ENCODE results near the gene PGM2L1.
"Not testable (repeated sequence)": the region's sequence is repeated elsewhere in the genome, so short reads cannot be mapped to it uniquely, and the experiment has no call there.

The PGM2L1 gene

GRCh38 chr11:74397501-74398243 lies 561 bp downstream of the PGM2L1 start:
- DNase-seq, result peak; percentile 15

DNA sequence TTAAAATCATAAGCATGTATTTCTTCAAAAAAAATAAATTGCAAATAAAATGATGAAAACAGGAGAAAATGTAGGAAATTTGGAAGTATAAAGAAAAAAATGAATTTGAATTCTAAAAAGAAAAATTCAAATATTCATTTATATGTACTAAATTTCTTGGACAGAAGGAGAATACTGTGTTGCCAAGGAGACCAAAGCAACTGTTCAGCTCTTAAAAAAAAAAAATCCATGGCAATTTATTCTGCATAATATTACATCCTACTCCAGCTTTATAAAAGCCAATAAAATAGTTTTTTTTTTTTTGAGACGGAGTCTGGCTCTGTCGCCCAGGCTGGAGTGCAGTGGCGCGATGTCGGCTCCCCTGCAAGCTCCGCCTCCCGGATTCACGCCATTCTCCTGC lies 6.0 kb downstream of the PGM2L1 start:
- no peak for DNase-seq

- DNase-seq, result no peak
Observed at GRCh38 chr11:74391193-74391592, 7.0 kb downstream of the PGM2L1 start.

GRCh38 chr11:74390697-74391096 lies 7.5 kb downstream of the PGM2L1 start:
- no peak for DNase-seq

- DNase-seq, result peak; percentile 53
Observed at GRCh38 chr11:74388678-74389327, 9.4 kb downstream of the PGM2L1 start.

DNA sequence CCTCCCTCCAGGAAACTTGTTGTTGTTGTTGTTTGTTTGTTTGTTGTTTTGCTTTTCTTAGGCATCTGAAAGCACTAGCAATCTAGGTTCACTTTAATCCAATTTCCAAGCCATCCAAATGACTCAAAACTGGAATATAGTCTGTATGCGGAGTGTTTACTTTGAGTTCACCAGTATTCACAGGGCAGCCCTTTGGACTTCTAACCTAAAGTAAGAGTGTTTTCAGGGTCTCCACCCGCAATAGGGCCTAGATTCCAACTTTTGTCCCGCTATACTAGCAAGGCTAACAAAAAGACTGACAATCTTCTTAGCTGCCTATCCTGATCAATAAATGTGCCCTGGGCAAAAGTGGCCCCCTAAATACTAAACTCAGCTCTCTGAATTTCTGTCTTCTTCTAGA lies 13.6 kb downstream of the PGM2L1 start:
- DNase-seq, result no peak

- DNase-seq, result no peak
Observed at GRCh38 chr11:74380746-74381439, 17.3 kb downstream of the PGM2L1 start.

DNA sequence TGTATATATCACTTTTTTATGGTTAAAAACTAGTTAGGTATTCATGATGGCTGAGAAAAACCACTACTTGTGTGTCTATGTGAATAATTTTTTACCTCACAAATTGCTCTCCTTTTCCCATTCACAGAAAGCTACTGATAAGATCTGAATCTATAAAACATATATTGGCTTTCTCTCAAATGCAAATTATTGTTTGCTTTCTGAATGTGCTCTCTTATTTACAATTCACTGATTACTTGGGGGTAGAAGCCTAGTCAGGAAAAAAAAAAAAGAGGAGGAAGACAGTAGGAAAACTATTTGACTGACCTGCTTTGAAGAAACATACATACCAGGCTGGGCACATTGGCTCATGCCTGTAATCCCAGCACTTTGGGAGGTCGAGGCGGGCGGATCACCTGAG lies 20.5 kb downstream of the PGM2L1 start:
- DNase-seq, result no peak

DNA sequence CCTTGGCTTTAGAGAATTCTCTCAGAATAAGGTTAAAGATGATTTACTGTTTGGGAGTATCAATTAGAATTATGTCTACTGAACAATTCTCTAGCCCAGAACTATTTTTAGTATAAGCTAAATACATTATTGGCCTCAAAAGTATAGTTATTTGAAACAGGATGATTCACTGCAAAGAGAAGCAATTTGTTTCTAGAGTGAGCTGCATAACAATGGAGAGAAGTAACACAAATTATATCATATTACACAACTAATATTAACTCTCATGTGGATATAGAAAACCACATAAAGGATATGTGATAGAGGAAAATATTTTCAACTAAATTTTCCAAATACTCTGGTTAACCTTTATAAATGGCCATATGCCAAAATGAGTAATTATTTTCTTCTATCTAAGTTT lies 24.9 kb downstream of the PGM2L1 start:
- no peak for DNase-seq

DNA sequence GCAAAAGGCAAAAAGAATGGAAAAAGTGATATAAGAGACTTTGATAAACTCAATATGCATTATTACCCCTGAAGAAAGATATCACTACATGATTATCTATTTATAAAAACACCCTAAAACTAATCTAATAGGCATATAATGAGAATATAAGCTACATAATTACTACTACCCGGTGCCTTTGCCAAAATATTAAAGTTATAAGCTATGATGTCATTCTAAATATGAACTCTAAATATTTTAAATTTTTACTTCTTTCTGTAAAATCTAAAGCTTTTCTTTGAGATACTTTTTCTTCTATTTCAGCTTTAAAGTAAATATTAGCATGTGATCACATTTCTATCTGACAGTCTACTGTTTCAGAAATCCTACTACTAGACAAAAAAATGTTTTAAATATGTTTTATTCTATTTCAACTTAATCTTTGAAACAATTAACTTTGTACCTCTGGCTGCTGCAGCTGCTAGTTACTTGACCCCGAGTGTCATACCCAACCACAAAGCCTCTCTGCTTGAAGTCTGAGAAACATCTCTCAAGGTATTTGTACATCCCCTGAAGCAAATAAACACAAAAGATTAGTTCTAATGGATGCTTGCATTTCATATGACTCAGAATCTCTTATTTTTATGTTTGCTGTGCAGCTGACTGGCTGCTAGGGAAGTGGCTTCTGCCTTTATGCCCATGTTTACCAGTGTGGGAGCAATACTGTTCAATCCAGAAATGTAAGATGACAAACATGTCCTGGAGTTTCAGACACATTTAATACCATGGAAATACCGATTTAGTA lies 26.8 kb downstream of the PGM2L1 start:
- DNase-seq, result no peak

GRCh38 chr11:74370123-74370522 lies 28.1 kb downstream of the PGM2L1 start:
- no peak for DNase-seq

DNA sequence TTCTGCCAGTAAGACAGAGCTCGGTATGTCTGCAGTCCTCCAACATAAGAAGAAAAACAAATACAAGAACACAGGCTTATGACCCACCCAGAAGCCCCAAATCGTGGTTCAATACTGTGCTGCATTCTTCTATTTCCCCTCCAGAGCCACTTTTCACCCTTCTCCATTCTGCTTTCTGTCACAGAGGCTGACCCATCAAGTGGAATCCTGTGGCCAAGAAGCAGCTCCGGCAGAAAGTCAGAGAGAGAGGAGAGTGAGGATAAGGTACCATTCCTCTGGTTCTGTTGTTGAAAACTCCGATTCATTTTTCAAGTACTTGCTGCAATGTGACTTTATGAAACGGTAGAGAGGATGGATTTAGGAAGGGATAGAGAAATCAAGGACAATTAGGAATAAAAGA lies 30.4 kb downstream of the PGM2L1 start:
- no peak for DNase-seq

DNA sequence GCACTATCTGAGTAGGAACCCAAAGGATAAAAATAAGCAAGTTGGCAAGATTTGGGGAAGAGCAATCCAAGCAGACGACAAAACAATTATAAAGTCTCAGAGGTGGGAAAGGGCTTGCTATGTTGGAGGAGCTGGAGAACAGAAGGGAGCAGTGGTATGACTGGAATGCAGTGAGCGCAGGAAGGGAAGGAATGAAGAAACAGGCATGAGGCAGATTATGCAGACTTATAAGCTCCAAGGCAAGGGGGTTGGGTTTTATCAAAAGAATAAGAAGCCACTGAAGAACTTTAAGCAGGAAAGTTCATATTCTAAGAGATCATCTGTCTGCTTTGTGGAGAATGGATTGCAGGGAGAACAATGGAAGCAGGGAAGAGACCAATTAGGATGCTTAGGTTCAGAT lies 31.7 kb downstream of the PGM2L1 start:
- no peak for DNase-seq

DNA sequence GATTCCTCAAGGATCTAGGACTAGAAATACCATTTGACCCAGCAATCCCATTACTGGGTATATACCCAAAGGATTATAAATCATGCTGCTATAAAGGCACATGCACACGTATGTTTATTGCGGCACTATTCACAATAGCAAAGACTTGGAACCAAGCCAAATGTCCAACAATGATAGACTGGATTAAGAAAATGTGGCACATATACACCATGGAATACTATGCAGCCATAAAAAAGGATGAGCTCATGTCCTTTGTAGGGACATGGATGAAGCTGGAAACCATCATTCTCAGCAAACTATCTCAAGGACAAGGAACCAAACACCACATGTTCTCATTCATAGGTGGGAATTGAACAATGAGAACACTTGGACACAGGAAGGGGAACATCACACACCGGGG lies 32.4 kb downstream of the PGM2L1 start:
- not testable (repeated sequence) for DNase-seq

DNA sequence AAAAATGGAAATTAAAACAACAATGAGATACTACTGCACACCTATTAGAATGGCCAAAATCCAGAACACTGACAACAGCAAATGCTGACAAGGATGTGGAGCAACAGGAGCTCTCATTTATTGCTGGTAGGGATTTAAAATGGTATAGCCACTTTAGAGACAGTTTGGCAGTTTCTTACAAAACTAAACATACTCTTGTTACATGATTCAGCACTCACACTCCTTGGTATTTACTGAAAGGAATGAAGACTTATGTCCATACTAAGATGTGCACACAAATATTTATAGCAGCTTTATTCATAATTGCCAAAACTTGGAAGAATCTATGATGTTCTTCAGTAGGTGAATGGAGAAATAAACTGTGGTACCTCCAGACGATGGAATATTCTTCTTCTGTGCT lies 40.8 kb downstream of the PGM2L1 start:
- DNase-seq, result no peak

DNA sequence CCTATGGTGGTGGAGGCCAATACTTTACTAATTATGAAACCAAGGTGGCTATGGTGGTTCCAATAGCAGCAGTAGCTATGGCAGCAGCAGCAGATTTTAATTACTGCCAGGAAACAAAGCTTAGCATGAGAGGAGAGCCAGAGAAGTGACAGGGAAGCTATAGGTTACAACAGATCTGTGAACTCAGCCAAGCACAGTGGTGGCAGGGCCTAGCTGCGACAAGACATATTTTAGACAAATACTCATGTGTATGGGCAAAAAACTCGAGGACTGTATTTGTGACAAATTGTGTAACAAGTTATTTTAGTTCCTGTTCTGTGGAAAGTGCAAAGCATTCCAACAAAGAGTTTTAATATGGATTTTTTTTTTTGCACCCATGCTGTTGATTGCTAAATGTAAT lies 42.6 kb downstream of the PGM2L1 start:
- no peak for DNase-seq

- DNase-seq, result no peak
Observed at GRCh38 chr11:74354036-74354435, 44.2 kb downstream of the PGM2L1 start.

DNA sequence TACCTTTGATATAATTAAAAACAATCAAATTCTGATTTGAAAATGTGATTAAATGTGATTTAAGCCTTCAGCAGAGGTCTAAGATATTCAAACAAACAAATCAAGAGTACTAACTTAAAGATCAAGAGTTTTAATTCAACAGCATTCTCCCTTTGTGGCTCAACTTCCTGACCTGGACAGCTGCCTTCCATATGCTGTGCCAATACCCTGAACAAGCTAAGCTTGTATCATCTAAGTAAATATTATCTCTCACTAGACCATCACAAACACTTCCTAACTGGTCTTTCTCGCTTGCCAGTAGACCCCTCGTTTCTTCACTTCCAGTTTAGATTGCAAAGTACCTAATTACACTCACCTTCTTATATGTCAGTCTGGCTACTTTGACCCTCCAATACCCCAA lies 50.9 kb downstream of the PGM2L1 start:
- no peak for DNase-seq

- no peak for DNase-seq
Observed at GRCh38 chr11:74345420-74345819, 52.8 kb downstream of the PGM2L1 start.

DNA sequence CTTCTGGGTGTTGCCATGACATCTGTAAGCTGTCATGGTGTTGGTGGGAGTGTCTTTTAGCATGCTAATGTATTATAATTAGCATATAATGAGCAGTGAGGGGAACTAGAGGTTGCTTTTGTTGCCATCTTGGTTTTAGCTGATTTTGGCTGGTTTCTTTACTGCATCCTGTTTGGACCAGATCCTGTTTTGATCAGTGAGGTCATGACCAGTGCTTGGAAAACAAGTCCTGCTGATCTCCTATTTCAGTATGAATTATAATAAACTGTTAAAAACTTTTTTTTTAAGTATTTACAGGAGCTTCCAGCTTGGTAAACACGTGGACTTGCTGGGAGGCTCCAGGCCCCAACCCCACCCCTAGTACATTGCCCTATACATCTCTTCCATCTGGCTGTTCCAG lies 56.3 kb downstream of the PGM2L1 start:
- DNase-seq, result no peak

- DNase-seq, result no peak
Observed at GRCh38 chr11:74339619-74340018, 58.6 kb downstream of the PGM2L1 start.

DNA sequence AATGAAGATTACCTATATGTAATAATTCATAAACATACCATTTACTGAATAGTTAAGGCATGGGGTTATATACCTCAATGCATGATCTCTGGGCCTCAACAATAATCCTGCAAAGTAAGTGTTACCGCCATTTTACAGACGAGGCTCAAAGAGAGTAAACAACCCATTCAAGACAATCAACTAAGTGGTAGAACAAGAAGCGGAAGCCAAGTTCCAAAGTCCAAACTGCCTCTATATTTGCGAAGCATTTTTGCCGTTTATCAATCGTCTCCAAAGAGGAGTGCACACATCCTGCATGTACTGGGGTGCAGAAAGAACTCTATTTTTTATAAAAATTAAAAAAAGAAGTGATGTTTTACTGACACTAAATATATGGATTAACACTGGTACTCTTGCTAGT lies 59.3 kb downstream of the PGM2L1 start:
- no peak for DNase-seq

- no peak for DNase-seq
Observed at GRCh38 chr11:74333193-74333592, 65.0 kb downstream of the PGM2L1 start.

Measured in stimulated activated CD4-positive, alpha-beta T cell treated with anti-CD3 and anti-CD28 coated beads, Interleukin-1b, Interleukin-23, amount 100 ng/mL, for 48 hours (primary cell).